NB4 (cell line): ENCODE results near the gene MCMBP.

ENCODE experiments used
- MYC ChIP-seq: IDR thresholded peaks from 2 replicates; pipeline ENCODE4 v1.6.1; 2011; ENCODE audit warnings: low read depth, low read length
- POLR2A ChIP-seq: IDR thresholded peaks from 2 replicates; pipeline ENCODE4 v1.6.1; 2011; ENCODE audit warnings: mild to moderate bottlenecking; ENCODE audit not compliant: insufficient read length; ENCODE audit errors: extremely low read depth
- TF ChIP-seq, protein P1 (sequence below): IDR thresholded peaks from one replicate; pipeline ENCODE4 v1.5.1; 2012; ENCODE audit warnings: low read depth, low read length
- TF ChIP-seq, protein P2 (sequence below): IDR thresholded peaks from 2 replicates; pipeline ENCODE4 v1.6.1; 2011; ENCODE audit warnings: low read depth, low read length

DNA sequence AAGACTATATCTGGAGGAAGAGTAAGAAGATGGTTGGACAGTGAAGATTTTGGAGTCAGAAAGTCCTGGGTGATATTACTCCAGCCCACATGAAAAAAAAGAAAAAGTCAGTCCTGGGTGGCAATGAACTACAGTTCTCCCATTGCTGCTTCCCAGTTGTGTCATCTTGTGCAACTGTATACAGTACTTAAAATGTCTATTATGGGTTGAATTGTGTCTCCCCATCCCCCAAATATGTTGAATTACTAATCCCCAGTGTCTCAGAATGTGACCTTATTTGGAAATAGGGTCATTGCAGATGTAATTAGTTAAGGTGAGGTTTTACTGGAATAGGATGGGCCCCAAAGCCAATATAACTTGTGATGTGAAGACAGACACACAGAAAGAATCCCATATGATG is 35.5 kb upstream of the MCMBP start:
- TF ChIP-seq, protein P1, sequence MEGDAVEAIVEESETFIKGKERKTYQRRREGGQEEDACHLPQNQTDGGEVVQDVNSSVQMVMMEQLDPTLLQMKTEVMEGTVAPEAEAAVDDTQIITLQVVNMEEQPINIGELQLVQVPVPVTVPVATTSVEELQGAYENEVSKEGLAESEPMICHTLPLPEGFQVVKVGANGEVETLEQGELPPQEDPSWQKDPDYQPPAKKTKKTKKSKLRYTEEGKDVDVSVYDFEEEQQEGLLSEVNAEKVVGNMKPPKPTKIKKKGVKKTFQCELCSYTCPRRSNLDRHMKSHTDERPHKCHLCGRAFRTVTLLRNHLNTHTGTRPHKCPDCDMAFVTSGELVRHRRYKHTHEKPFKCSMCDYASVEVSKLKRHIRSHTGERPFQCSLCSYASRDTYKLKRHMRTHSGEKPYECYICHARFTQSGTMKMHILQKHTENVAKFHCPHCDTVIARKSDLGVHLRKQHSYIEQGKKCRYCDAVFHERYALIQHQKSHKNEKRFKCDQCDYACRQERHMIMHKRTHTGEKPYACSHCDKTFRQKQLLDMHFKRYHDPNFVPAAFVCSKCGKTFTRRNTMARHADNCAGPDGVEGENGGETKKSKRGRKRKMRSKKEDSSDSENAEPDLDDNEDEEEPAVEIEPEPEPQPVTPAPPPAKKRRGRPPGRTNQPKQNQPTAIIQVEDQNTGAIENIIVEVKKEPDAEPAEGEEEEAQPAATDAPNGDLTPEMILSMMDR = no peak
- no peak for TF ChIP-seq MYC
- no peak for TF ChIP-seq POLR2A
- TF ChIP-seq, protein P2, sequence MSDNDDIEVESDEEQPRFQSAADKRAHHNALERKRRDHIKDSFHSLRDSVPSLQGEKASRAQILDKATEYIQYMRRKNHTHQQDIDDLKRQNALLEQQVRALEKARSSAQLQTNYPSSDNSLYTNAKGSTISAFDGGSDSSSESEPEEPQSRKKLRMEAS = no peak
